HG03025 (cell line): ENCODE data around the gene RXFP2.

Experiments used
- ATAC-seq: cut with Tn5 transposase; IDR thresholded peaks from one replicate; pipeline ENCODE4 v1.9.1; 2021; ENCODE audit warnings: mild to moderate bottlenecking, moderate library complexity; ENCODE audit not compliant: unreplicated experiment, low FRiP score

The RXFP2 gene

GRCh38 chr13:31815361-31816144, 76.2 kb downstream of the RXFP2 start:
- no peak for ATAC-seq

DNA sequence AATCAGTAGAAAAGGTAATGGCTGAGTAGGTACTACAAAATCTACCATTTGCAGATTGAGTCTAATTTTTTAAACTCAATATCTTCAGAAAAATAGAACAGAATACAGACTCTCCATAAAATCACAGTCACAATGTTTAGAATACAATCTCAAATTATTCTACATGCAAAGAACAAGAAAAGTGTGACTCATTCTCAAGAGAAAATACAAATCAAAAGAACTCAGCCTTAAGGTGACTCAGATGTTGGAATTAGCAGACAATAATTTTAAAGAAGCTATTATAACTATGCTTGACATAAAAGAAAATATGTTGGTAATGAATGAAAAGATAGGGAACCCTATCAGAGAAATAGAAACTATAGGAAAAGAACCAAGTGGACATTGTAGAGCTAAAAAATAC, 78.9 kb downstream of the RXFP2 start:
- no peak for ATAC-seq

- no peak for ATAC-seq
Observed at GRCh38 chr13:31824705-31825517, 85.6 kb downstream of the RXFP2 start.

DNA sequence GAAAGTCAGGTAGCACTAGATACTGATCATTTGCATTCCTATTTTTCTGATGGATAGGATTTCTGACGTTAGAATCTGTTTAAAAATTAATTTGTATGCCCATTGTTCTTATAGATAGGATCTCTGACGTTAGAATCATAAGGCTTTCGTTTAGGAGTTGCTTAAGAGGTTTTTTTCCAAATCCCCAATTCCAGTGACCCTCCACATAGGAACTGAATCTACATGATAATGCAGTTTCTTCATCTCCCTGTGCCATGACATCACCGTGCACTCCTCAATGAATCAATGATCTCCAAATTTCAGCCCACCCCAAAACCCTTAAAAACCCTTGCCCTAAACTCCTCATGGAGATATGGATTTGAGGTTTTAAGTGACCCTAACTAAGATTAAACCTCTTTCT, 87.2 kb downstream of the RXFP2 start:
- ATAC-seq: no peak

DNA sequence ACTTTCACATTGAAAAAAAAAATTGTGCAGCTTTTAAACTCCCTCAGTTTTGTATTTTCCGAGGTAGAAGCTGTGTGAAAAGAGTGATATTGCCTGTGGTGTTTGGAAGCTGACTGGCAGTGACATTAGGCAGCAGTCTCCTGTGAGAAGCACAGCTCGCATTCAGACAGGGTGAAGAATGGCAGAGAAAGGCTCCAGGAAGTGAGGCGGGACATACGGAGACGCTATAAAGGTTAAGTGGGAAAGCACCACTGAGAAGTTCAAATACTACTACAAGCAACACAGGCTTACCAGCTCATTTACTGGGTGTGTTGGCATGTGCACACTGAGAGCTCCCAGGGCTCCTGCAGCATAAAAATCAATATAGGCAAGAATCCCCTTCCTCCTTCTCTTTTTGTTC, 88.4 kb downstream of the RXFP2 start:
- no peak for ATAC-seq

DNA sequence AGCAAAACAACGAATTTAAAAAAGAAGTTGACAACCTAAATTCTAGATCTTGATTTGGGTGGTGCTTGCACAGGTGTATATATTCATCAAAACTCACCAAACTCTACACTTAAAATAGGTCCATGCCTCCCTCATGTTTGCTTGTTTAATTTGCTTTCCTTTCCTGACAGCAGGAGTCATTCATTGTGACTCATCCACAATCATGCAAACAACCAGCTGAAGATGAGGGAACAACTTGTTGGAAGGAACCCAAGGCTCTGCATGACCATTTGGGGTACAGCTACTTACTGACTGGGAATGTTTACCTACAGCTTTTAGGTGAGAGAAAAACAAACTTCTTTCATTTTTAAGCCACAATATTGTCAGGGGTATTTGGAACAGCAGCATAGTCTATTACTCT, 96.6 kb downstream of the RXFP2 start:
- ATAC-seq: no peak

GRCh38 chr13:31843044-31843443, 103.7 kb downstream of the RXFP2 start:
- no peak for ATAC-seq

- ATAC-seq: peak; percentile 98
Observed at GRCh38 chr13:31846182-31846938, 107.0 kb downstream of the RXFP2 start.

GRCh38 chr13:31846961-31847752, 107.8 kb downstream of the RXFP2 start:
- ATAC-seq: peak; percentile 2

DNA sequence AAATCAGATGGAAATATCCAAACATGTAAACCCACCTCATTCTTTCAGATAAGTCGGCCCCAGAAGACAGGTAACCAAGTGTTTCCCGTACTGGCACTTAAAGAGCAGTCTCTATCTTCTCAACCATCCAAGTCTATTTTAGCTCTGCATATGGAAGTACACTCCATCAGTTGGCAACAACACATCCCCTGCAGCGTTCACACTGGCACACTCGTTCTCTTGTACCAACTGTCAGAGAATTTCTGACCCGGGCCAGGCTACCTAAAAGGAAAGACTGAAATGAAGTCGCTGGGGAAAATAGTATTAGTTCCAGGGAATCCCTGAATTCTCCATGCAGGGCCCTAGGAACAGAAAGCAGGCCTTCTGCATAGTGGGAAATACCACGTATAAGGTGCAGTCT, 109.3 kb downstream of the RXFP2 start:
- ATAC-seq: no peak

DNA sequence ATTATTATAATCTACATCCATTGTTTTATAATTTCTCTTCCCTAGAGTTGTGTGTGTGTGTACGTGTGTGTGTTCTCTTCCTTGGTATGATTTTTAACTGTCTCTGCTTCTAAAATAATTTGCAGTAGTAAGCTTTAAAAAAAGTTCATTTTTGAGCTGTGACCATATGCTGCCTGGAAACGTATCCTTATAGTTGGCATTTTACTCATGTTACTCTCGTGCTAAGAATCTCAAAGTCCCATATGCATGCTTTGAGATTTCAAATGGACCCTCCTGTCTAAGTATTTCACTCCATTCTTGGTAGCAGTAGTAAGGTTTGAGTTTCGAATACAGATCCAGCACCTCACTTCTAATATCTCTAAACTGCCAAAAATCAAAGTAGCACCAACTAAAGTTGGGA, 109.9 kb downstream of the RXFP2 start:
- ATAC-seq: no peak

DNA sequence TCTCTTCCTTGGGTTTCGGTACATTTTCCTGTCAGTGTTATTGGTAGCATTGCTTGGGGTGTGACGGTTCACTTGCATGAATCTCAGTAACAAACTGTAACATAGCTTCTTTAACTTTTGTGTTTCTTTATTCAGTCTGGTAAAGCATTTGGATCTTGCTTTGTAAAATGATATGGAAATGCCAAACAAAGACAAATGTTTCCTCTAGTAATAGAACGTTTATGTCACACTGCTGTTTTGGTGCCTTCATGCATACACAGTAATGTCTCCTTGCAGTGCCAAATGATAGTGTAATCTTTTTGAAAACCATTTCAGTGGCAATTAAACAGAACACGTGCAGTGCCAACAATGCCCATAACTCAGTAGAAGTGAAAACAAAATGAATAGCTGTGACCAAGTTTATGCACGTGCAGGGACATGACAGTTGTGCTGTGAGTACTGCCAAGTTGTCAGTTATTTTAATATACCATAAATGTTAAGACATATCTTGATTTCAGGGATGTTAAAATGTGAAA, 110.8 kb downstream of the RXFP2 start:
- no peak for ATAC-seq

- ATAC-seq: no peak
Observed at GRCh38 chr13:31851216-31851615, 111.9 kb downstream of the RXFP2 start.
